IMR-90 (cell line): ENCODE data around the gene MAML3. TPM values are rescaled to one million over a fixed set of nuclear protein-coding genes. Genes with fewer than 3 reads are reported as not detected.

Experiments used
- ATAC-seq: fragments of 200-7000 bp; cut with Tn5 transposase; 2 replicates; pipeline ENCODE4 v1.9.1; 2020; ENCODE audit warnings: low read depth, mild to moderate bottlenecking, moderate library complexity
- BruUV-seq: library from RNA; stranded (reverse); fragments of 400-500 nt; replicated peaks from 2 replicates; lab custom pipeline; 2021; lab: Mats Ljungman, UMichigan
- CTCF ChIA-PET: fragments of 300-600 bp; formaldehyde crosslinking; extraction: SDS; loops from one replicate; lab custom pipeline; 2021; ENCODE audit warnings: antibody characterized with exemption; lab: Yijun Ruan, JAX
- POLR2A ChIA-PET: fragments of 300-600 bp; sonication (Branson Sonifier 250); formaldehyde crosslinking; loops from one replicate; lab custom pipeline; 2022; ENCODE audit warnings: antibody characterized with exemption; ENCODE audit not compliant: unreplicated experiment; lab: Charles Lee
- DNase-seq: peaks from one replicate; pipeline ENCODE4 v3.0.0; 2013
- H2AFZ ChIP-seq: replicated peaks from 2 replicates; pipeline ENCODE3; 2013; ENCODE audit warnings: low read length, mild to moderate bottlenecking; ENCODE audit not compliant: poor library complexity
- H2AK5ac ChIP-seq: 2 replicates; pipeline ENCODE4 v1.6.1; 2013; ENCODE audit warnings: low read depth, low read length, inconsistent platforms
- H2AK9ac ChIP-seq: replicated peaks from 2 replicates; pipeline ENCODE3; 2013; ENCODE audit warnings: mild to moderate bottlenecking, low read depth, low read length, moderate library complexity; ENCODE audit not compliant: poor library complexity
- H2BK120ac ChIP-seq: 2 replicates; pipeline ENCODE4 v1.6.1; 2013; ENCODE audit warnings: low read depth, low read length, inconsistent platforms
- H2BK15ac ChIP-seq: 3 replicates; pipeline ENCODE4 v1.6.1; 2013; ENCODE audit warnings: low read depth, low read length, inconsistent platforms
- H2BK20ac ChIP-seq: 2 replicates; pipeline ENCODE4 v1.6.1; 2013; ENCODE audit warnings: low read depth, mild to moderate bottlenecking, inconsistent platforms, low read length, moderate library complexity
- H2BK5ac ChIP-seq: 2 replicates; pipeline ENCODE4 v1.6.1; 2013; ENCODE audit warnings: mild to moderate bottlenecking, low read depth, low read length, inconsistent platforms; ENCODE audit not compliant: poor library complexity, severe bottlenecking
- H3K14ac ChIP-seq: replicated peaks from 2 replicates; pipeline ENCODE4 v1.6.1; 2013; ENCODE audit warnings: low read depth, low read length, inconsistent platforms
- H3K18ac ChIP-seq: 2 replicates; pipeline ENCODE4 v1.6.1; 2013; ENCODE audit warnings: low read depth, low read length, control low read depth
- H3K23ac ChIP-seq: 2 replicates; pipeline ENCODE4 v1.6.1; 2013; ENCODE audit warnings: low read depth, low read length, inconsistent platforms
- H3K27ac ChIP-seq: 2 replicates; pipeline ENCODE4 v1.5.1; 2013; ENCODE audit warnings: mild to moderate bottlenecking, control low read depth, low read length; ENCODE audit not compliant: insufficient read depth
- H3K27me3 ChIP-seq: 2 replicates; pipeline ENCODE4 v1.6.1; 2013; ENCODE audit warnings: low read length; ENCODE audit not compliant: control insufficient read depth, insufficient read depth
- H3K36me3 ChIP-seq: 2 replicates; pipeline ENCODE4 v1.6.1; 2013; ENCODE audit warnings: low read length, mixed read lengths; ENCODE audit not compliant: control insufficient read depth, insufficient read depth
- H3K4ac ChIP-seq: 2 replicates; pipeline ENCODE4 v1.6.1; 2013; ENCODE audit warnings: low read depth, low read length, inconsistent platforms
- H3K4me1 ChIP-seq: 2 replicates; pipeline ENCODE4 v1.6.1; 2013; ENCODE audit warnings: low read length, mixed read lengths; ENCODE audit not compliant: control insufficient read depth, insufficient read depth
- H3K4me2 ChIP-seq: 2 replicates; pipeline ENCODE4 v1.6.1; 2013; ENCODE audit warnings: low read depth, mild to moderate bottlenecking, control low read depth, low read length, moderate library complexity
- H3K4me3 ChIP-seq: 2 replicates; pipeline ENCODE4 v1.5.1; 2013; ENCODE audit warnings: low read depth, mild to moderate bottlenecking, control low read depth, low read length, moderate library complexity; ENCODE audit not compliant: insufficient read depth
- H3K56ac ChIP-seq: 2 replicates; pipeline ENCODE4 v1.6.1; 2013; ENCODE audit warnings: low read length, inconsistent platforms; ENCODE audit not compliant: insufficient read depth; ENCODE audit errors: extremely low read depth
- H3K79me1 ChIP-seq, 2 experiments: 2 replicates each; pipeline ENCODE4 v1.6.1; 2013; ENCODE audit warnings: low read length in 2 of 2, inconsistent platforms in 1 of 2, low read depth in 1 of 2
- H3K9ac ChIP-seq: 2 replicates; pipeline ENCODE4 v1.6.1; 2013; ENCODE audit warnings: low read depth, low read length, control low read depth
- H3K9me1 ChIP-seq: 2 replicates; pipeline ENCODE4 v1.6.1; 2013; ENCODE audit warnings: low read length, inconsistent platforms; ENCODE audit not compliant: insufficient read depth
- H3K9me3 ChIP-seq: 2 replicates; pipeline ENCODE4 v1.6.1; 2013; ENCODE audit warnings: low read length; ENCODE audit not compliant: control insufficient read depth, insufficient read depth
- H4K20me1 ChIP-seq: 2 replicates; pipeline ENCODE4 v1.6.1; 2013; ENCODE audit warnings: low read length, inconsistent platforms; ENCODE audit not compliant: insufficient read depth
- H4K5ac ChIP-seq: 2 replicates; pipeline ENCODE4 v1.6.1; 2013; ENCODE audit warnings: mild to moderate bottlenecking, low read depth, low read length, control low read depth
- H4K8ac ChIP-seq, 2 experiments: 2 replicates each; pipeline ENCODE4 v1.6.1; 2013; ENCODE audit warnings: low read depth in 2 of 2, low read length in 2 of 2, control low read depth in 1 of 2, inconsistent platforms in 1 of 2
- H4K91ac ChIP-seq: 2 replicates; pipeline ENCODE4 v1.6.1; 2013; ENCODE audit warnings: low read depth, low read length, inconsistent platforms; ENCODE audit not compliant: insufficient read depth
- CHD1 ChIP-seq: IDR thresholded peaks from 2 replicates; pipeline ENCODE4 v1.6.1; 2012; ENCODE audit warnings: low read depth, low read length, improper control_type of control experiment
- CTCF ChIP-seq: conservative IDR thresholded peaks from 2 replicates; pipeline ENCODE4 v1.5.1; 2012; ENCODE audit warnings: mild to moderate bottlenecking, low read depth, low read length, improper control_type of control experiment
- RCOR1 ChIP-seq: IDR thresholded peaks from 2 replicates; pipeline ENCODE4 v1.6.1; 2012; ENCODE audit warnings: mild to moderate bottlenecking, low read length, improper control_type of control experiment; ENCODE audit not compliant: insufficient replicate concordance
- WGBS, 2 experiments: methylation state at CpG; one replicate each; pipeline versions ENCODE4 v1.1.5 to v1.1.7; 2013; ENCODE audit warnings: missing lambda C conversion rate in 2 of 2; ENCODE audit not compliant: insufficient read length in 1 of 2; ENCODE audit errors: extremely low coverage in 2 of 2; 5-methylcytosine and 5-hydroxymethylcytosine counted together
- dilution Hi-C: fragments of 300-500 bp; cut with HindIII; formaldehyde crosslinking; loops from one replicate; pipeline ENCODE4 v1.14.3; 2018; ENCODE audit warnings: low sequenced_read_pairs; ENCODE audit not compliant: unreplicated experiment
- in situ Hi-C: fragments of 300-500 bp; cut with MboI; formaldehyde crosslinking; loops from 3 replicates; pipeline ENCODE4 v1.14.3; 2019; ENCODE audit warnings: low sequenced_read_pairs, inconsistent platforms, mixed read lengths
- intact Hi-C: fragments of 100-400 bp; cut with micrococcal nuclease; formaldehyde crosslinking; loops from 2 replicates; pipeline ENCODE4 v1.10.0; 2022
- polyA plus RNA-seq, 3 experiments: library from polyadenylated mRNA; depleted of rRNA; stranded (reverse); fragments of >200 nt; gene quantifications; 2 replicates each; pipeline ENCODE4 v1.2.3, GENCODE V29; 2012; ENCODE audit warnings: low replicate concordance in 1 of 3
- total RNA-seq: library from RNA; depleted of rRNA; stranded (reverse); fragments of >200 nt; gene quantifications from 2 replicates; pipeline ENCODE4 v1.2.3, GENCODE V29; 2012
- TF ChIP-seq, protein P1 (sequence below): fragments of 150-350 bp; IDR thresholded peaks from 2 replicates; pipeline ENCODE4 v1.6.1; 2016; ENCODE audit warnings: low read depth, mild to moderate bottlenecking, low read length, moderate library complexity, borderline replicate concordance

The MAML3 gene
- total and polyA plus RNA-seq, 2 of the 4 experiments (the other 2 are of a cell fraction): 0.90 to 1.7 TPM

- Histone ChIP-seq H4K5ac (no peak overlapping the region), H3K4me1 (no peaks in the 10 kb centered on the region), H3K27ac (no peak overlapping the region), H3K56ac (no peak overlapping the region), H3K9me1 (peaks cover 4% of the 10 kb centered on the region; the same call in 1 of the 2 replicates), H3K4me2 (no peak overlapping the region), H4K91ac (no peak overlapping the region), H3K18ac (no peak overlapping the region), H2BK120ac (no peak overlapping the region), H2BK5ac (no peak overlapping the region), H3K79me1 (no peaks in the 10 kb centered on the region; a peak in 1 of 4 replicates), H3K4ac (no peak overlapping the region), H2BK15ac (no peak overlapping the region), H3K9ac (no peak overlapping the region), H3K36me3 (no peaks in the 10 kb centered on the region), H2AK5ac (no peak overlapping the region), H3K14ac (no peak overlapping the region), H4K20me1 (no peaks in the 10 kb centered on the region), H2AFZ (no peak overlapping the region), H3K9me3 (no peaks in the 10 kb centered on the region), H3K4me3 (no peak overlapping the region), H2AK9ac (no peak overlapping the region), H3K23ac (no peak overlapping the region), H4K8ac (no peak overlapping the region), H3K27me3 (no peaks in the 10 kb centered on the region), H2BK20ac (no peak overlapping the region)
- dilution Hi-C loops (no loop called here), intact Hi-C loops (no loop called here), in situ Hi-C loops (no loop called here)
- CTCF ChIA-PET: no interaction called here
- no peak for ATAC-seq
- WGBS, 2 experiments: no CpG with 5 or more reads among the region's 2 CpGs
- BruUV-seq: no TSS peak
- no peak for TF ChIP-seq RCOR1
- no peak for TF ChIP-seq CTCF
- TF ChIP-seq CHD1: no peak
- TF ChIP-seq, protein P1, sequence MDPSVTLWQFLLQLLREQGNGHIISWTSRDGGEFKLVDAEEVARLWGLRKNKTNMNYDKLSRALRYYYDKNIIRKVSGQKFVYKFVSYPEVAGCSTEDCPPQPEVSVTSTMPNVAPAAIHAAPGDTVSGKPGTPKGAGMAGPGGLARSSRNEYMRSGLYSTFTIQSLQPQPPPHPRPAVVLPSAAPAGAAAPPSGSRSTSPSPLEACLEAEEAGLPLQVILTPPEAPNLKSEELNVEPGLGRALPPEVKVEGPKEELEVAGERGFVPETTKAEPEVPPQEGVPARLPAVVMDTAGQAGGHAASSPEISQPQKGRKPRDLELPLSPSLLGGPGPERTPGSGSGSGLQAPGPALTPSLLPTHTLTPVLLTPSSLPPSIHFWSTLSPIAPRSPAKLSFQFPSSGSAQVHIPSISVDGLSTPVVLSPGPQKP: no peak
- DNase-seq: no peak
- POLR2A ChIA-PET: no interaction called here
These were observed 302.9 kb downstream of the MAML3 start for GRCh38 chr4:139851133-139851532.
